ENCODE results near the gene PDSS2. TPM values are rescaled to one million over a fixed set of nuclear protein-coding genes. Genes with fewer than 3 reads are reported as not detected.

The PDSS2 gene
- total RNA-seq, 1 donor from 2014 or later: 14.9 TPM

DNA sequence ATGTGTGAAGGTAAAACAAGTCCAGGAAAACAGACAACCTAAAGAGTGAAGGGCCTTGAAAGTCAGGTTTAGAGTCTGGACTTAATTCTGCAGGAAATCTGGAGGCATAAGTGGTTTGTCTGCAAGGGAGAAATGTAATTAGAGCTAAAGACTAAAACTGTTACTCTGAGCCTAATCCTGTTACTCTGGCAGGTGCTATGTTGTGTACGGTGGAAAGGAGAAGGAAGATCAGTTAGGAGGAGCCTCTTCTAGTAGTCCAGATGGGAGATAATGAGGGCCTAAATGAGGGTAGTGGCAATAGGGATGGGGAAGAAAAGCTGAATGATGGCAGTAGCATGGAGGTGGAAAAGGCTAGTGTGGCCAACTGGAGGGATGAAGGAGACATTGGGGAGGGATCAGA, 118.5 kb downstream of the PDSS2 start:
- Histone ChIP-seq H3K36me3 (no peaks in the 10 kb centered on the region), H3K79me2 (ENCODE audit: low read depth) (no peaks in the 10 kb centered on the region), H3K4me1 (no peaks in the 10 kb centered on the region), H3K27me3 (no peaks in the 10 kb centered on the region), H3K27ac (no peak overlapping the region), H2AFZ (replicated peaks) (no peak overlapping the region), H3F3A (ENCODE audit: low read depth) (no peaks in the 10 kb centered on the region), H3K4me2 (no peak overlapping the region), H3K4me3 (no peak overlapping the region), H4K20me1 (ENCODE audit: low read depth) (no peaks in the 10 kb centered on the region), H3K9me3 (ENCODE audit: low read depth) (no peaks in the 10 kb centered on the region), H3K9ac (no peak overlapping the region)
- Mint-ChIP-seq H3K27me3 (ENCODE audit: insufficient read depth, low read depth) (no peaks in the 10 kb centered on the region), H3K36me3 (no peaks in the 10 kb centered on the region), H3K4me3 (no peak overlapping the region), H3K9me3 (no peaks in the 10 kb centered on the region), H3K4me1 (no peaks in the 10 kb centered on the region), H3K27ac (no peak overlapping the region)
- no peak for DNase-seq (ENCODE audit: low spot score)
- TF ChIP-seq EZH2phosphoT487 (IDR thresholded peaks at IDR 0.05): no peak
- TF ChIP-seq, protein P1, sequence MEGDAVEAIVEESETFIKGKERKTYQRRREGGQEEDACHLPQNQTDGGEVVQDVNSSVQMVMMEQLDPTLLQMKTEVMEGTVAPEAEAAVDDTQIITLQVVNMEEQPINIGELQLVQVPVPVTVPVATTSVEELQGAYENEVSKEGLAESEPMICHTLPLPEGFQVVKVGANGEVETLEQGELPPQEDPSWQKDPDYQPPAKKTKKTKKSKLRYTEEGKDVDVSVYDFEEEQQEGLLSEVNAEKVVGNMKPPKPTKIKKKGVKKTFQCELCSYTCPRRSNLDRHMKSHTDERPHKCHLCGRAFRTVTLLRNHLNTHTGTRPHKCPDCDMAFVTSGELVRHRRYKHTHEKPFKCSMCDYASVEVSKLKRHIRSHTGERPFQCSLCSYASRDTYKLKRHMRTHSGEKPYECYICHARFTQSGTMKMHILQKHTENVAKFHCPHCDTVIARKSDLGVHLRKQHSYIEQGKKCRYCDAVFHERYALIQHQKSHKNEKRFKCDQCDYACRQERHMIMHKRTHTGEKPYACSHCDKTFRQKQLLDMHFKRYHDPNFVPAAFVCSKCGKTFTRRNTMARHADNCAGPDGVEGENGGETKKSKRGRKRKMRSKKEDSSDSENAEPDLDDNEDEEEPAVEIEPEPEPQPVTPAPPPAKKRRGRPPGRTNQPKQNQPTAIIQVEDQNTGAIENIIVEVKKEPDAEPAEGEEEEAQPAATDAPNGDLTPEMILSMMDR (IDR thresholded peaks at IDR 0.05): no peak
- TF ChIP-seq EZH2 (IDR thresholded peaks at IDR 0.05): no peak

DNA sequence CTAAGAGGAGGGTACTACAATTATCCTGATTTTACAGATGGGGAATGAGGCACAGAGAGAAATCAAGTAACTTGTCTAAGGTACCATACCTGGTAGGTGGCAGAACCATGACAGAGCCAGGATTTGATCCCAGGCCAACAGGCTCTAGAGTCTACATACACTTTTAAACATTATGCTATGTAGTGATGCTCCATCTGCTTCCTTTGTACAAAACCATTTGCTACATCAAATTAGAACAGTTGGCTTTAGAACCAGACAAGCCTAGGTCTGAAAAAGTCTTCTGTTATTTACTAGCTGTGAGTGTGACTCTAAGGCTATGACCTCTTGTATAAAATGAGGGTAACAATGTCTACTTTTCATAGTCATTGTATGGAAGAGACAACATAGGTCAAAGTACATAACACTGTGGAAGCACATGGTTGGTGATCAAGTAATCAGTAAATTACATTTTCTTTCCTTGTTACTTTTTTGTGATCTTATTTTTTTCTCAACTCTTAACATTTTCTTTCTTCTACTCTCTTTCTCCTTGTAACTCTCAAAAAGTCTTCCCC, 122.1 kb downstream of the PDSS2 start:
- Histone ChIP-seq H3K36me3 (no peaks in the 10 kb centered on the region), H2AFZ (replicated peaks) (no peak overlapping the region), H3K4me2 (no peak overlapping the region), H3K27me3 (no peaks in the 10 kb centered on the region), H3K9me3 (ENCODE audit: low read depth) (no peaks in the 10 kb centered on the region), H3K27ac (no peak overlapping the region), H3K79me2 (ENCODE audit: low read depth) (no peaks in the 10 kb centered on the region), H4K20me1 (ENCODE audit: low read depth) (no peaks in the 10 kb centered on the region), H3K4me1 (no peaks in the 10 kb centered on the region), H3F3A (ENCODE audit: low read depth) (no peaks in the 10 kb centered on the region), H3K4me3 (no peak overlapping the region), H3K9ac (no peak overlapping the region)
- no peak overlapping the region for H3K4me3 Mint-ChIP-seq
- H3K4me1 Mint-ChIP-seq: no peaks in the 10 kb centered on the region
- TF ChIP-seq, protein P1 (IDR thresholded peaks at IDR 0.05): no peak
- no peak for TF ChIP-seq EZH2phosphoT487 (IDR thresholded peaks at IDR 0.05)
- H3K27me3 Mint-ChIP-seq (ENCODE audit: insufficient read depth, low read depth): no peaks in the 10 kb centered on the region
- no peak overlapping the region for H3K27ac Mint-ChIP-seq
- DNase-seq (ENCODE audit: low spot score): no peak
- H3K36me3 Mint-ChIP-seq: no peaks in the 10 kb centered on the region
- no peaks in the 10 kb centered on the region for H3K9me3 Mint-ChIP-seq

DNA sequence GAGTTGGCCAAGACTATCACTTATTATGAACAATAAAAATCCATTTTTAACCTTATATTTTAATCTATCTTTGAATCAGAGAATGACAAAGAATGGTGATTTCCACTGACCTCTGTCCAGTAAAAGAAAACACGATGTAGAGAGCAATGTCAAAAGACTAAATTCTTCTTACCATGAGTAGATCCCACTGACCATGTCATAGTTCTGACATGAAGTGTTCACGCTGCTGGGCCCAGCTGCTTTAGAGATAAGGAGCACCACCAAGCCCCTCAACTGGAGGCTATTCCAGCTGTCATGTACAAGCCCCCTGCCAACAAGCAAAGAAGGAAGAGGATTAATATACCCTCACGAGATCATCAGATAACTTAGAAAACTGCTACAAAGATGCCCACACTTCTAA, 125.3 kb downstream of the PDSS2 start:
- no peaks in the 10 kb centered on the region for H3K4me1 ChIP-seq
- H3K27ac ChIP-seq: no peak overlapping the region
- Mint-ChIP-seq H3K27me3 (ENCODE audit: insufficient read depth, low read depth) (no peaks in the 10 kb centered on the region), H3K36me3 (no peaks in the 10 kb centered on the region), H3K27ac (no peak overlapping the region), H3K4me3 (no peak overlapping the region), H3K9me3 (no peaks in the 10 kb centered on the region), H3K4me1 (no peaks in the 10 kb centered on the region)
- H2AFZ ChIP-seq (replicated peaks): no peak overlapping the region
- no peak for DNase-seq (ENCODE audit: low spot score)
- no peaks in the 10 kb centered on the region for H4K20me1 ChIP-seq (ENCODE audit: low read depth)
- H3K4me3 ChIP-seq: no peak overlapping the region
- H3K36me3 ChIP-seq: no peaks in the 10 kb centered on the region
- no peaks in the 10 kb centered on the region for H3K79me2 ChIP-seq (ENCODE audit: low read depth)
- no peak overlapping the region for H3K4me2 ChIP-seq
- H3K9me3 ChIP-seq (ENCODE audit: low read depth): no peaks in the 10 kb centered on the region
- no peaks in the 10 kb centered on the region for H3F3A ChIP-seq (ENCODE audit: low read depth)
- no peak for TF ChIP-seq EZH2 (IDR thresholded peaks at IDR 0.05)
- TF ChIP-seq, protein P1 (IDR thresholded peaks at IDR 0.05): no peak
- no peak for TF ChIP-seq EZH2phosphoT487 (IDR thresholded peaks at IDR 0.05)
- no peaks in the 10 kb centered on the region for H3K27me3 ChIP-seq
- no peak overlapping the region for H3K9ac ChIP-seq
